DMS79 treated with DMSO at 0.1 percent for 48 hours (cell line): ENCODE measurements around the gene LYPLAL1.

Experiments used
- DNase-seq: peaks from one replicate; lab custom pipeline; 2025; lab: John Stamatoyannopoulos, UW

The LYPLAL1 gene

GRCh38 chr1:219173758-219174459 is at the start of gene LYPLAL1:
Gene LYPLAL1, plus strand, starts transcription at chr1:219173878. Its CDS starts 13 bp downstream, at chr1:219173891.
- peak; percentile 75 for DNase-seq

DNA sequence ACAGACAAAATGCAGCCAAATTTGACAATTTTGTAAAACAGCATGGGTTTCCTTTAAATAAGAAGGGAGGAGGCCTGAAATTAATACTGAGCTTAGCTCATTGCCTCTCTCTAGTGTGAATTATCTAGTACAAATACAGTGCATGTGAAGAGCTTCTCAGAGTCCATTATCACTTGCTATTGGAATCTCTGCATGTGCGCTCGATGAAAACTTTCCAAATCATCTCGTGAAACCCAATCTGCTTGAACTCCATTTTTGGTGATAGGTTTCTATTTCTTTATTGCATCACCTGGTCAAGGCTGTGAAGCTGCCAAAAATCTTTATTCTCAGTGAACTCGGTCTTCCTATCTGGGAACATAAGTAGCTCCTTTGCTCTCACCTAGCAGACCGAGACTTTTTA is 49.5 kb upstream of the LYPLAL1 start:
- no peak for DNase-seq

- no peak for DNase-seq
Observed at GRCh38 chr1:219125342-219125741, 48.3 kb upstream of the LYPLAL1 start.

- DNase-seq = no peak
Observed at GRCh38 chr1:219126377-219126776, 47.3 kb upstream of the LYPLAL1 start.

- DNase-seq = no peak
Observed at GRCh38 chr1:219128957-219129356, 44.7 kb upstream of the LYPLAL1 start.

DNA sequence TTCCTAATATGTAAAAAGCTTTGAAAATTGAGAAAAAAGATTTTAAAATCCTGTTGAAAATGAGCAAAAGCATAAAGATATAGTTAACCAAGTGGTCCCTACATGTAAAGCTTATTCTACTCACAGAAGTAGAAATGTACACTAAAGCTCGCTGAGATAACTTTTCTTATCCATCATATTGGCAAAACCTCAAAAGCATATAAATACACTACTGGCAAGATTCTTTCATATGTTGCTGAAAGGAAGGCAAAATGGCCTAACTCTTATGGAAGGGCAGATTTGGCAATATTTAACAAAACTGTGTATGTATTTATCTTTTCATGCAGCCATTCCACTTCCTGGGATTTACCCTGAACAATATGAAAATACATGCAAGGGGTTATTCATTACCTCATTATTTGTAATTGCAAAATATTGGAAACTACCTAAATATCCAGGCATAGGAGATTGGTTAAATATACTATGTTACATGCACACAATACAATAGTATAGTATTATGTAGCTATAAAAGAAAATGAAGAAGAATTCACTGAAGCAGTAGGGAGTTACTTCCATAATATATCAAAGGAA is 43.2 kb upstream of the LYPLAL1 start:
- DNase-seq = no peak

GRCh38 chr1:219132939-219133338 is 40.7 kb upstream of the LYPLAL1 start:
- DNase-seq = no peak

- DNase-seq = no peak
Observed at GRCh38 chr1:219138747-219139146, 34.9 kb upstream of the LYPLAL1 start.

- no peak for DNase-seq
Observed at GRCh38 chr1:219140303-219140877, 33.3 kb upstream of the LYPLAL1 start.

DNA sequence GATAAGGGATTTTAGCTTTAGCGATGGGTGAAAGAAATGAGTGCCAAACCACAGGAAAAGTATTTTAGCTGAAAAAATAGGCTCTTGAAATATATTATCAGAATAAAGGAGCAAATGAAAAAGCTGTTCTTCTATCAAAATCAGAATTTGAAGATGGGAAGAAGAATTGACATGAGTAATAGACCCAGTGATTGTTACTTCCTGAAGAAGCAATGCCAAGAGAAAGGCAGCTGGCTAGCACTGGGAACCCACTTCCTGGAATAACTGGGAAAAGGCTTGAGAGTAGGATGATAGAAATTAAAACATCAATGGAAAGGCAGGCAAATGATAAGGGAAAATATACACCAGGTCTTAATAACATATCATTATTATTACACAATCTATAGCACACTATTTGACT is 29.9 kb upstream of the LYPLAL1 start:
- no peak for DNase-seq

- DNase-seq = no peak
Observed at GRCh38 chr1:219144658-219145315, 28.9 kb upstream of the LYPLAL1 start.

- DNase-seq = no peak
Observed at GRCh38 chr1:219147571-219148019, 26.1 kb upstream of the LYPLAL1 start.

- DNase-seq = no peak
Observed at GRCh38 chr1:219149009-219149577, 24.6 kb upstream of the LYPLAL1 start.

DNA sequence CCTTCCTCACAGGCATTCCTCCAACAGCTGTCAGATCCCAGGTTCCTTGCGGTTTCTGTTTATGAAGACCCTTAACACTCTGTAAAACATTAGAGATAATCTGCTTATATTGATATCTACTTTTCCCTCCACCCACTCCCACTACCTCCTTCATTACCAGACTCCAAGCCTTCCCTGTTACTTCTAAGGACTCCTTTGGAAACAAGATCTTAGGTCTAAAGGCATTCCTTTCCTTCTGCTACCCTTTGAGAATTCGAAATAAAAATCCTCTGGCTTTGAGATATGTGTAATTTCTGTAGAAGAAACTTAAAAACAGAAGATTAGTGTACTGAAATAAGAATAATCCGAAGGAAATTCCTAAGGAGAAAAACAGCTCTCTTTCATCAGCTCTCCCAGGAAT is 23.7 kb upstream of the LYPLAL1 start:
- DNase-seq = no peak

GRCh38 chr1:219150913-219151312 is 22.8 kb upstream of the LYPLAL1 start:
- no peak for DNase-seq

GRCh38 chr1:219151467-219151866 is 22.2 kb upstream of the LYPLAL1 start:
- no peak for DNase-seq

DNA sequence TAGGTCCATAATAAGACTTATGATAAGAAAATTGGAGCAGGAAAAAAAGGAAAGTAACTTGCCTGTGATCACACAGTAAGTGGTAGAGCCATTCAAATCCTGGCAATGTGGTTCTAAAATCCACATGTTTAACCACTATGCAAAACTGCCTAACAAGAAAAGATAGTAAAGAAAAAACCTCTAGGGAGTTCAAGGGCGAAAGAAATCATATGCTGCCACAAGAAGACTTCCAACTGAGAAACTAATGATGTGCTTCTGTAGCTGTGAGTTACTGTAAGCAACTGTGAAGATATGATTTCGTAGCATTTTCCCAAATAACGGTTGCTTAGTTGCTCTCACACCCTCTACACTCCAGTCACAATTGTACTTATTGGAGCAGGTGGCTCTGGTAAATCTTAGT is 20.9 kb upstream of the LYPLAL1 start:
- DNase-seq = no peak

DNA sequence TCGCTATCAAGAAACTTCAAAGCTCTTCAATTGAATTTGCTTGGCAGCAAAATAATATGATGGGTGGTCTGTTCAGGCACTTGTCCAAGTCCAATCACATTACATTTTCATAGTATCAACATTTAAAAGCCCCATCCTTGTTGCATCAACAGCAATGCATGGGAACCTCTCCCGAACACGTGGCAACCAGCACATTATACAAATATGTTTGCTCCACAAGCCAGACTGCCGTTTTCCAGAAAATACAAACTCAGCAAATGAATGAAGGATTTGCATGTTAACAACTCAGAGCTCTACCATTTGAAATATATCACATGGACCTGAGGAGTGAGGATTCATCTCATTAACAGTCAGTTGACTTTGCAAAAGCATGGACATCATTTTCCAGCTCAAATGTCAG is 20.0 kb upstream of the LYPLAL1 start:
- no peak for DNase-seq

DNA sequence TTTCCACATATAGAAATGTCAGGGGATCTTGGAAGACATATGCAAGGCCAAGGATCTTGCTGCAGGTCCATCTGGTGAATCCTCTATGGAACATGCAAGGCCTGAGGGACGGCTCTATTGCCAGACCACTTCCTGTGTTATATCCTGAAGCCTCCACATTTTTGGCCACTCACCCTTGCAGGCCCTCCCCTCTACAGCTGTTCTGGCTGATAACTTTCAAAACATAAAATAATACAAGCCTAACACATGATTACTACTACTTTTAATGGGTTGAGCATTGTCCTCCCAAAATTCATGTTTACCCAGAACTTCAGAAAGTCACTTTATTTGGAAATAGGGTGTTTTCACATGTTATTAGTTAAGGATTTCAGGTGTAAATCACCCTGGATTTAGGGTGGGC is 18.5 kb upstream of the LYPLAL1 start:
- no peak for DNase-seq

DNA sequence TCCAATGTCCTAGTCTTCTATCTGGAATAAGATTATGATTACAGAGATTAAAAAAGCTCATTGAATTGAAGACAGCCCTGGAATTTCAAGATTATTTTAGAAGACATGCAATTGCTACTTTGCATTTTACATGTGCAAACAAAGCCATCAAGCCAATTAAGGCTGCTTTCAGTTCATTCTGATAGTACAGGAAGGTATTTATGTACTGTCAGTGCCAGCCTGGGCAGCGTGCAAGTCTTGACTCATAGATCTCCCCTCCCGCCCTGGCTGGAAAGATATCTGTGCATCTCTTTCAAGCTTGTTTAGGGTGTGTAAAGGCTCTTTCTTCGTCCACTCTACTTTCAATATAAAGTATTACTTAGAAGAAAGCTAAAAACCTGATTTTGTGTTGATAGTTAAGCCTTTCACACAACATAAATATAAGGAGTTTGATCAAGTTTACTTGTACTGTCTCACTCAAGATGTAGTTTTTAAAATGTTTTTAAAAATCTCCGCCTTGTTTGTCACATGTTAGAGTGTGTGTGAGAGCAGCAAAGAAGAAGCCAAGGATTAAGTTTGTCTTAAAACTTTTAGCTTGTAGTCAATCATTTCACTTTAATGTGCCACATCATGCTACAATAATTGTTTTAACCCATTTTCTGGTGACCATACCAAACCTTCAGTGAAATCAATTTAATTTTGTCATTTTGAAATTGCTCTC is 13.6 kb upstream of the LYPLAL1 start:
- DNase-seq = no peak

GRCh38 chr1:219160967-219161366 is 12.7 kb upstream of the LYPLAL1 start:
- DNase-seq = no peak

DNA sequence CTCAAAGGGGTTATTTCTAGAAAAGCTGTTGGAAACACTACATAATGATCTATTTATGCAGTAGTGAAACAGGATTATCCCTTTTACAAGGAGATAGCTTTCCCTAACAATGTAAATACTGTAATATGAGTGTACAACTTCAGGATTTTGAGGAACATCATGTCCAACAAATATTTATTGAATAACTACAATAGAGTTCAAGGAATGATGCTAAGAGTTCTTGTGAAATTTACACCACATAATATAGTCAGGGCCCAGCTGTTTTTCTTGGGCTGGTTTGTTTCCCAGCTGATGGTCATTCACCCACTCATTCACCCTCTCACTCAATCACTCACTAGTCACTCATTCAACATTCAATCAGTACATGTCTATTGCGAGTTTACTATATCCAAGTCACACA is 12.3 kb upstream of the LYPLAL1 start:
- no peak for DNase-seq
